ENCODE results near the gene IQCH.
A peak's percentile ranks its signal among the peaks of the same experiment; 100 is the strongest.
"Not testable (repeated sequence)": the region's sequence is repeated elsewhere in the genome, so short reads cannot be mapped to it uniquely, and the experiment has no call there.

IQCH gene

DNA sequence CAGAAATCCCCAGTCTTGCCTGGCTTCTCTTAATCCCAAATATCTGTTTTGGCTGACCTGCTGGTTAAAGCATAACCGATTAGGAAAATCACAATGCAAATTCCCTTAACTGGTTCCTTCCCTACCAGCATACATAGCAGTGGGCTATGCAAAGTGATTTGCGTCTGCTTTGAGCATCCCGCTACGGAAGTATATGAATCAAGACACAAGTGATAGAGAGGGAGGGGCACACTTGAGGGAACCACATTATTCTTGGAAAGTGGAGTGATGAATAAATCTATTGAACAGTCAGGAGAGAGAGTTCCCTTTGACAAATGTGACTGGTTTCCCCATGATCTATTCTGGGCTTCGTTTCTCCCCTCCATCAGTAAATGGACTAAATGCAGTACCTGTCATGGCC, 146.8 kb downstream of the IQCH start:
- no peak for DNase-seq

DNA sequence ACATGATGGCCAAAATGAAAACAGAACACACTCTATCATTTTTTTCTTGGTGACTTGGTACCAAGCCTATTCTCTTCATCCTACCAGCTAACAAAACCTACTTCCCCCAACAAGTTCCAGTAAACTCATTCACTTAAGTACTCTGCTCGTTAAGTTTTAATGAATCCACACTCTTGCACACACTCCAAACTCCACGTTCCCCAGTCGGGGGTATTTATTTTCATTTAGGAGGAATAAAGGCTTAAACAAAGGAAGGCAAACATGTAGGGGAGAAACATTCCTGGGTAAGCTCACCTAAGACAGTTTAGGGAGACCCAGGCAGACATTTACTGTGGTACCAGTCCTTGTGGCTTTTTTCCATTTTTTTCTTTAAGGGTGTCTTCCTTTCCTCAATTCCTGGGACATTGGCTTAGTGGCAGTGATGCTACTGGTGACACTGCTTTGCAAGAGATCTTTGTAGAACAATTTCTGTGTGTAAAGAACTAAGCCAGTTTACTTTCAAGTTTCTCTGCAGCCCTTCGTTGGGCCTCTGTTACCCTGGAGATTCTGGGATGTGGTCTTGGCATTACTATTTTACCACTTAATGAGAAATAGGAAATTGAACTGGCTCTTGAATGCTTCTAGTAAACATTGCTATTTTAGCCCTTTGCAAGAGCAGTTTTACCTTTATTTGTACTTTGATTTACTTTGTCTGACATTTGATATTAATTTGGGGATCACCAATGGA, 149.0 kb downstream of the IQCH start:
- no peak for DNase-seq

DNA sequence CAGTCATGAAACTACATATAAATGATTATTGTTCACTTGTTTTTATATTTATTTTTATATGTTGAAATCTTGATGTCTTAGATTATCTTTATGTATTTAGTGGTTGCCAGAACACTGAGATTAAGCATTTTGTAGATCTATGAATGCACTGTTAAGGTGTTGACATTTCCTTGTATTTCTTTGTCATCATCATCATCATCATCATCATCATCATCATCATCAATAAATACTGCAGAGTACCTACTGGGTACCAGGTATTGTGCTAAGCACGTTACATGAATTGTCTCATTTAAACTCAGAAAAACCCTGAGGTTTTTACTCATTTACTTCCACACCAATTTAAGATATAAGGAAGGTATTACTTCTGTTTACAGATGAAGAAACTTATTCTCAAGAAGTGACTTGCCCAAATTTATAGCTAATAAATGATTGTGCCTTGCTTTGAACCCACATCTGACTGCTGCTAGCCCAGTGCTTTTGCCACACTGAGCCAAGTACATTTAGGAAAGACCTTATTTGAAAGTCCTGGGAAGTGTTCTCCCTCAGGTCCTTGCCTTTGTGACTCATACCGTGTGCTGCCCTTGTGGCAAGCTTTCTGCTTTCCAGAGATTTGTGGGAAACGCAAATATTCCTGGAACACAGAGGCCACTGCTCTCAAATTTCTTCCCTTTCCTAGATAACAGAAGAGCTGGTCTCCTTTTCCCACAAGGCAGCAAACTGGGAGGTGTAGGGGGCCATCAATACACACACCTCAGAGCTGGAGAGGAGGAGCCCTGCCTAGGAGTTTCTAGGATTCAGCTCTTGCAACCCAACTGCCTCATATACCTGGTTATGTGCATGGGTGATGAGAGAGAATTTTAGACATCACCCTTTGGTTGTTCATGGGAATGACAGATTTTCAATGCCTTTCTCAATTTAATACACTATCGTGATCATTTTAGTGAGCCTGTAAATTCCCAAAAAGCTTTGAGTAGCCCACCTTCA, 150.9 kb downstream of the IQCH start:
- DNase-seq, result no peak

DNA sequence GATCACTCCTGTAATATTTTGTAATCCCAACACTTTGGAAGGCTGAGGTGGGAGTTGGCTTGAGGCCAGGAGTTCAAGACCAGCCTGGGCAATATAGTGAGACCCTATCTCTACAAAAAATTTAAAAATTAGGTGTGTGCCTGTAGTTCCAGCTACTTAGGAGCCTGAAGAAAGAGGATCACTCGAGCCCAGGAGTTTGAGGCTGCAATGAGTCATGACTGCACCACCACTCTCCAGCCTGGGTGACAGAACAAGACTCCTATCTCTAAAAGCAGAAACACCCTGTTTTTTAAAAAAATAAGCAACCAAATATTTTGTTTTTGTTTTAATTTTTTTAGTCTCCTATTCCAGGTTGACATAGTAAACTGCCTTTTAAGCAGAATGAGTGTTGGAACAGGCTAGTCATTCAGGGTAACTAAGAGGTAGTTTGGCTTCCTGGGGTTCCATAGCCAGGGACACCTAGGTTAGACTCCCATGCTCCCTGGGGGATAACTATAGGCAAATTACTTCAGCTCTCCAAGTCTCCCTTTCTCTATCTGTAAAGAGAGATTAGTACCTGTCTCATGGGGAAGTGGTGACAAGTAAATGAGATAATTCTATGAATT, 151.8 kb downstream of the IQCH start:
- no peak for DNase-seq

DNA sequence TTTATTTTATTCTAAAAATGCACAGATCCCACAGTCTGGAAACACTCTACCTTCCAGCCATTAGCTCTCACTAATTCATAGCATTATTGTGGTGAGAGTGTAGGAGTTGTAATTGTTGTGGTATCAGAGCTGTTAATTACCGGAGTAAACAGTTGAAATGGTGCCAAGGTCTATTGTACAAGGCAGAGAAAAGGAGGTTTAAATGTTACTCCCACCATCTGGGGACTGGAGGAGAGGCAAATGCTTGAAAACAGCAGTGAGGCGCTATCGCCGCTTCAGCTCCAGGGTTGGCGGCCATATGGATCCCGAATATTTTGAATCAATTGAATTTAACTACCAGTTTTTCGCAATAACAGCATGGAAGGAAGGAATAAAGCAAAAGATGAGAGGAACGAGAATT, 153.2 kb downstream of the IQCH start:
- no peak for DNase-seq

DNA sequence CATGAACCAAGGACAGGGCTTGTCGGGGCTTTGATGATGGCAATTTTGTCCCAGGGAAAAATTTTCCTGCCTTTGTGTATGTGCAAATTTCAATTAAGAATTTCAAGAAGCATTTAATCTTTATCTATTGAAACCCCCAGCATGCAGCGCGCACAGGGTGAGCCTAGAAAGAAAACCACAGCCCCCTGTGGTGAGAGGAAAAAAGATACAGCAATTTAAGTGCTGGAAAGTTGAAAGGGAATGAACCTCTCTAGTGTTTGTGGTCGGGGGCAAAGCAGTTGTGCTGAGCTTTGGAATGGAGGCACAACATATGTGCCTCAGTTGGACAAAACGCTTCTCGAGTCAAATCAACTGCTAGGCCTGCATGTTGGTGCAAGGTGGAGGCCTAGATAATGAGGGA, 154.6 kb downstream of the IQCH start:
- DNase-seq, result no peak

DNA sequence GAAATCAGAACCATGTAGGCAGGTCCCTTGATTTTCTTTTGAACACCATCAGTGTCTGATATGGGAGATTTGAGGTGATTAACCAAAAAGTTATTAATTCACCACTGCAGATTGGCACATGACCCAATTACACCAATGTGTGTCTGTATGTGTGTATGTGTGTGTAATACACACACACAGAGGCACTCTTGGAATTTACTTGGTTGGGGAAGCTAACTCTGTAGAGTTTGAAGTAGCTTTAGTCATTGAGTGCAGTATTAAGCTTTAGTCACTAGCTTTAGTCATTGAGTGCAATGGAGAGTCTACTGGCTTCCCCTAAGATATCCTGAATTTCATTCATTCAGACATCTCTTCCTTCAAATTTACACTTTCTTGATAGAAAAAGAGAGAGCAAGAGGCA, 156.9 kb downstream of the IQCH start:
- no peak for DNase-seq

DNA sequence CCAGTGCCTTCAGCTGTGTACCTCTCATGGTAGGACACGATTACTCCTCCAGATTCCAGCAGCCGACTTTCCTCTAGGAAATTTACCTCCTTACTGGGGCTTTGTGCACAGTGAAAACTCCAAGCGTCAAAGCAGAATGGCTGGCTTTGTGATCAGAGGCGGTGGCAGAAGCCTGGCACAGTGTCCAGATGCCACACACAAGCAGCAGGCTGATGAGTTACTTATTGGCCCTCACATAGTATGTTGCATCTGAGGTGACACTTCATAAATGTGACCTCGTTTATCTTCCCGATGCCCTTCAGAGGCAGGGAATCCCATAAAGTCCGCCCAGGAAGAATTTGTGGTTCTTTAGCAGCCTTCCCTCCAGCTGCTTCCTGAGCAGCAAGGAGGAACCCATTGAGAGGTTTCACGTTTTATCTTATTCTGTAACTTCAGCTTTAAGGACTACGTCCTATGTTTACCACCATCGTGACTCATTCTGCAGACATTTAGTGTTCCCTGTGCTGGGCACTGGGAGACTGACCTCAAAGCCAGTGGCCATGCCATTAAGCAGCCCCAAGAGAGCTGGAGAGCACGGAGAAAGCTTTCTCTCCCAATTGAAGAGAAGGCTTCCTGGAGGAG, 159.3 kb downstream of the IQCH start:
- no peak for DNase-seq

DNA sequence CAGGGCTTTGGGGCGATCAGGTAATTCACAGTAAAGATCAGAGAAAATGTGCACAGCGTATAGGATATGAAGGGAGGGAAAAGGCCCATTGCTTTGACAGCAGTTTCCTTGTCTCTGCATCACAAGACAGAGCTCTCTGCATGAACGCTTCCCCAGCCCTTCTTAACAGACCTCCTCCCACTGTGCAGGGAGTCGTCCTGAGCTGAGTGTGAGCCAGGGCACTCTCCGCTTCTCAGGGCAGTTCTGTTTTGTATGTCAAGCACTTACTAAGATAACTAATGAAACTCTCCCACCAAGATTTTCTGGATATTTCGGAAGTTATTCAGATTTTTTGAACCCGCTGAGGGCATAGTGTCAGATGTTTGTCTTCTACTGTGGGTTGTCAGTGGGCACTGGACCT, 160.6 kb downstream of the IQCH start:
- no peak for DNase-seq

DNA sequence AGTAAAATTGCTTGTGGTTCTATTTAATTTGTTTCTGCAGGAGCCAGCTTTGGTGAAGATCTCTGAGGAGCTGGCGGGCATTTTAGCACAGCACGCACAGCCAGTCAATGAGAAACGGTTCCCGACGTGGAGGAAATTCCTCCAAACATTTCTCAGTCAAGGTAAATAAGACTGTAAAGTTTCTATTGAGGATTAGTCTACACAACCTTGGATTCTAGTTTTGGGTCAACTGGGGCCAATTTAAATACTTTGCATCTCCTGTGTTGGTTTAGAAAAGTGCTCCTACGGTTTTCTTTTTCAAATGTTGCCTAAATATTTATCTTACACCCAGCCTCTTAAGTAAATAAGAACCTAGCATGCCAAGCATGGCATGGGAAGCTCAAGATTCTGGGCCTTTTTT, 162.3 kb downstream of the IQCH start:
- DNase-seq, result no peak

DNA sequence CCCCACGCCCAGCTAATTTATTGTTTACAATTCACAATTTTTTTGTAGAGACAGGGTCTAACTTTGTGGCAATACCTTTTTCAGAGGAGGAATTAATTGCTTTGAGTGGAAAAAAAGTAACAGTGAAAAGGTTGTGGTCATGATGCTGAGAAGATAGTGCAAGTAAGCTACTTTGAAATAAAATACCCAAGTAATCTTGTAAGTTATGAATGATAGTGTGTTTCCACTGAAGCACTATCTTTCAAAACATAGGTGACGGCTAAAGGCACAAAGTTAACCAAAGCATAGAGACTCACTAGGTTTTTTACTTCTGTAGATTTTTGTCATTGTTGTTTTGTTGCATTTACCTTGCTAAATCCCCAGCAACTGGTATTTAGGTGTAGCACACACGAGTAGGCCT, 165.1 kb downstream of the IQCH start:
- no peak for DNase-seq

DNA sequence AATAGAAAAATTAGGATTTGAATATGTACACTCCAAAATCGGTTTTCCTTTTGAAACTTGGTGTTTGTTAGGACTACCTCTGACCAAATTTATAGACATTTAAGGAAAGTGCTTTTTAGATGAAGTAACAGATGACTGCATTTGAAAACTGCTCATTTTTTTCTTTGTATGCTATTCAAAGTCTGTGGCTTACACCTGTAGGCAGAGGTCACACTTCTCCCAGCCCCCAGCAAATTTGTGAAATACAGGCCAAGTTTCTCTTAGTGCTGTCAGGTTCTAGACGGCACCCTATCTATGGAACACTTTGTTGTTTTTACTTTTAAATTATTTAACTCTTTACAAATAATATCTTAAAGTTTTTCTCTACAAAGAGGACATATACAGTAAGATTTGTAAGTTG, 165.6 kb downstream of the IQCH start:
- DNase-seq, result no peak

DNA sequence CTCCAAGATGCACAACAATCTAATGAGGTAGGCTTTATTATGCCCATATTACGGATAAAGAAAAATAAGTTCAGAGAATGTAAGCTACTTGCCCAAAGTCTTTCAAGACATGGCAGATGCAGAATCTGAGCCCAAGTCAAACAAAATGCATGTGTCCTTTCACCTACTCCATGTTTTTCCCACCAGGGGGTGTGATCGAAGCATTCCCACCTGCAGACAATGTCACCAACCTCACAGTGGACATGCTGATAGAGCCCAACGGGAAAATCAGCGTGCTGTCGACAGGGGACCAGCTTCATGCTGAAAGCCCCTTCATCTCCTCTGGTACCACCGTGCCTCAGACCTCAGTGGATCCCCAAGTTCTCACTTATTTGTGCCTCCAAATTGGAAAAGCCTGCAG, 166.5 kb downstream of the IQCH start:
- DNase-seq, result no peak

DNA sequence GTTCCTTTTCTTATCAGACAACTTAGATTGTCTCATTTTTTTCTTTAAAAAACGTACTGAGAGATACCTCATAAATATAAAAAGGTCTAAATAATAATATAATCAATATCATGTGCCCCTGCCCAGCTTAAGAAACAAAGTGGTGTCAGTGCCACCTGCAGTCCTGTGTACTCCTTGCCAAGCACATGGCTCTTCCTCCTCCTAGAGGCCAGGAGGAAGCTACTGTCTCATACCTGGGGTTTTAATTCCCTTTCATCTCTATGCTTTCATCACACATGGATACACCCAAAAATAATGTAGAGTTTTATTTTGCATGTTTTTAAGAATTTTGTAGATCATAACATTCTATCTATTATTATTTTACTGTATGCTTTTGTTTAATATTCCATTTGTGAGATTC, 167.7 kb downstream of the IQCH start:
- DNase-seq, result no peak

DNA sequence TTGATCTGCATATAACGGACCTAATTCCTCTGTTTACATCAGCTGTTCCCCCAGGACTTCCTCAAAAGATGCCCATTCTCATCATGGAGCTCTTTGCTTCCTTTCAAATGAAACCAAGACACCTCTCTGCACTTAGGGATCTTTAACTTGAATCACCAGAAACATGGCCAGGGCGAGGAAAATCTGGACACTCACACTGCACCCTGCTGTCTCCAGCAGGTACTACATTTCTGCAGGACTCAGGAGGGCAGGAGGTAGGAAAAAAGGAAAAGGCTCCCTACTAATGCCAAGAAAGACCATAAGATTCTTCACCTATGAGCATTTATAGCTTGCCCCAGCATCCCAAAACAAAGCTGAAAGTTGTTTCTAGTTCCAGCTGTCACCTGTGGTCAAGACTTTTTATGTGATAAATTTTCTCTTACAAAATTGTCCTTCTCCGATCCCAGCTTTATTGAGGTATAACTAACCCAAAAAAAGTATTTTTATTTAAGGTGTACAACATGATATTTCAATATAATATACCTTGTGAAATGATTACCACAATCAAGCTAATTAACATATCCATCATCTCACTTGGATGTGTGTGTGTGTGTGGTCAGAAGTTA, 179.0 kb downstream of the IQCH start:
- DNase-seq, result no peak

DNA sequence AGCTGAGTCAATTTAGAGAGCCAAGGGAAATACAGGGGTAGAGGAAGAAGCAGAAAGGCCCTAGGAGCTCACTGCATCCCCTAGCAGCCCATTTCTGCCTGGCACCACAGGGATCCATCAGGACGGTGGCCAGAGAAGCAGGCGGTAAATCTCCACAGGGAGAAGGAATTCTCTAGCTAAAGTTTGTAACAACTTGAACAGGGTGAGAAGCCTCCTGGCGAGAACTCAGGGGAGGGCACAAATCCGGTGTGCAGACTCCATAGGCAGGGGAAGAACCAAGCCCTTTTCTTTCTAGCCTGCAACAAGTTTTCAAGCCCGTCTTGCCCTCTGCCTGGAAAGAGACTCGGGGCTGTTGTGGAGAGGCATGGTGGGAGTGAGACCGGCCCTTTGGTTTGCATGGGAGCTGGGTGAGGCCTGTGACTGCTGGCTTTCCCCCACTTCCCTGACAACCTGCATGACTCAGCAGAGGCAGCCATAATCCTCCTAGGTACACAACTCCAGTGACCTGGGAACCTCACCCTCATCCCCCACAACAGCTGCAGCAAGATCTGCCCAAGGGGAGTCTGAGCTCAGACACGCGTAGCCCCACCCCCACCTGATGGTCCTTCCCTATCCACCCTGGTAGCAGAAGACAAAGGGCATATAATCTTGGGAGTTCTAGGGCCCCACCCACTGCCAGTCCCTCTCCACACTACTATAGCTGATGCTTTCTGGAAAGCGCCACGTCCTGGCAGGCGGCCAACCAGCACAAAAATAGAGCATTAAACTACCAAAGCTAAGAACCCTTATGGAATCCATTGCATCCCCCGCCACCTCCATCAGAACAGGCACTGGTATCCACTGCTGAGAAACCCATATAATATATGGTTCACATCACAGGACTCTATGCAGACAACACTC, 182.0 kb downstream of the IQCH start:
- not testable (repeated sequence) for DNase-seq

DNA sequence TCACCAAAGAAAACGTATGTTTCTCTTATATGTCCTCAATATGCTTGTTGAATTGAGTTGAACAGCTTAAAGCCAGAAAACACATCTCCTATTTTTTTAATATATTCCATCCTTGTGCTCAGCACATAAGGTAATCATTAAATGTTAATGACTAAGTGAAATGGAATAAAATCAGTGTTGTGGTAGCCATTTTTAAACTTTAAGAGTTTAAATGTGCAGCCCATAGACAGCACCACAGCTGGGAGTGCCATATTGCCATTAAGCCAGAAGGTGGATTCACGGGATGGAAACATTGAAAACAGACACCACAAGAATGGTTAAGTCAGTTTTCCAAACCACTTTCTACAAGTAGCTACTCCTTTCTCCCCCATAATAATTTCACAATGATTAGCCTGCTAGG, 189.5 kb downstream of the IQCH start:
- no peak for DNase-seq

DNA sequence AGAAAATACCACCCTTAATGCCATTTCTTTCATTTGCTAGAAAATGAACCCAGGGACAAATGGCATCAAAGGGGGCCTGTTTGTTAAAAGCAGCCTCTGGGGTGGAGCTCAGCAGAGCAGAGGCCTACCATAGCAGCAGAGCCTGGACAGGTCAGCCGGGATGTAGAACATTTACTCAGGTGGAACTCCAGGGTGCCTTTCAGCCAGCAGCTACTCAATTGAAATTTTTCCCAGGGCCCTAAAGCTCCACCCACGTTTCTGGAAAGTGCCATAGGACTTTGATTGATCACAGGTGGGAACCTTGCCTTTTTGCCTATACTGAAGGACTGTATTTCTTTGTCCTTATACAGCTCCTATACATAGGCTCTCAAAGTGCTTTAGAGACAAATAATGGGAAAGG, 191.9 kb downstream of the IQCH start:
- DNase-seq, result no peak

DNA sequence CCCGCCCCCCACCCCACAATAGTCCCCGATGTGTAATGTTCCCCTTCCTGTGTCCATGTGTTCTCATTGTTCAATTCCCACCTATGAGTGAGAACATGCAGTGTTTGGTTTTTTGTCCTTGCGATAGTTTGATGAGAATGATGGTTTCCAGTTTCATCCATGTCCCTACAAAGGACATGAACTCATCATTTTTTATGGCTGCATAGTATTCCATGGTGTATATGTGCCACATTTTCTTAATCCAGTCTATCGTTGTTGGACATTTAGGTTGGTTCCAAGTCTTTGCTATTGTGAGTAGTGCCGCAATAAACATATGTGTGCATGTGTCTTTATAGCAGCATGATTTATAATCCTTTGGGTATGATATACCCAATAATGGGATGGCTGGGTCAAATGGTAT, 193.8 kb downstream of the IQCH start:
- not testable (repeated sequence) for DNase-seq

DNA sequence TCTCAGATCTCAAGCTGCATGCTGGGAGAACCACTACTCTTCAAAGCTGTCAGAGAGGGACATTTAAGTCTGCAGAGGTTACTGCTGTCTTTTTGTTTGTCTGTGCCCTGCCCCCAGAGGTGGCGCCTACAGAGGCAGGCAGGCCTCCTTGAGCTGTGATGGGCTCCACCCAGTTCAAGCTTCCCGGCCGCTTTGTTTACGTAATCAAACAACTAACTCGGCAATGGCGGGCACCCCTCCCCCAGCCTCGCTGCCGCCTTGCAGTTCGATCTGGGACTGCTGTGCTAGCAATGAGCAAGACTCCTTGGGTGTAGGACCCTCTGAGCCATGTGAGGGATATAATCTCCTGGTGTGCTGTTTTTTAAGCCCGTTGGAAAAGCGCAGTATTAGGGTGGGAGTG, 199.1 kb downstream of the IQCH start:
- DNase-seq, result not testable (repeated sequence)

DNA sequence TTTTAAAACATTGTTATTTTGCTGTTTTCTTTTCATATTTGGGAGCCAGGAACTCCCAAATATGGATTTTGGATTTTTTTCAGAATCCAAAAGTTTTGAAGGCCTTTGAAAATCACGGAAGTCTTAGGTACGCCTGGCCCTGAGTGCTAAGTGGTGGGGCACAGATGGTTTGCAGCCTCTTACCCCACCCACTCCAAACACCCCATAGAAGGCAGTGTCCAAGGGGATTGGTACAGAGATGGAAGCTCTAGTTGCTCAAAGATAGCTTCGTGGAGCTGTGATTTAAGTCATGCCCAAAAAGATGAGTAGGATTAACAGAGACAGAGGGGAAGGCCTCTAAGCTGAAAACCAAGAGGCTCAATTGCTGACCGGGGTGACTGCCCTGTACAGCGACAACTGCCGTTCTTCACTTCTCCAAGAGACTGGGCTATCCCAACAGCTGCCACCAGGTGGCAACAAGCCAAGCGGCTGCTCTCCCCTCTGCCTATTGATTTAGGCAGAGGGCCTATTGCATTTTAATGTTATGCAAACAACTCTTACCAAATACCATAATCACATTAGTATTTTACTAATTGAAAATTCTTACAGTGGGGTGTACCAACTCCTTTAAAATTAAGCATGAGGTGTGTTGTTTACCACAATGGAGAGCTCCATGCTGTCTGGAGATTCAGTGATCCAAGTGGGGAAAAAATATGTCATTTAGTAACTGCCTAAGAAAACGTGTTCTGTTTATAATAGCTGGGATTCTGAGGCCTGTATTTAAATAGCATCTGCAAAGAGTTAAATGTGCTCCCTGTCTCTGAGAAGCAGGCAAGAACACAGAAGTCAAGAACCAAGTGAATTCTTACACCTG, 202.3 kb downstream of the IQCH start:
- DNase-seq, result peak; percentile 61 to 81 (median 73)
